KMS-11 (cell line): ENCODE measurements around the gene RAD51AP1.

Experiments
- H2AFZ ChIP-seq: fragments of 200-600 bp; sonication (generic); 2 replicates; pipeline ENCODE4 v1.6.1; 2016; ENCODE audit warnings: antibody characterized with exemption, mixed run types, low read depth
- H3K27ac ChIP-seq: fragments of 200-600 bp; sonication (generic); 2 replicates; pipeline ENCODE4 v1.6.1; 2016; ENCODE audit warnings: mild to moderate bottlenecking, mixed run types
- H3K27me3 ChIP-seq: fragments of 200-600 bp; sonication (generic); 2 replicates; pipeline ENCODE4 v1.6.1; 2017; ENCODE audit warnings: mild to moderate bottlenecking, low read depth, mixed run types, moderate library complexity; ENCODE audit not compliant: insufficient read depth
- H3K36me3 ChIP-seq: fragments of 200-600 bp; sonication (generic); 2 replicates; pipeline ENCODE4 v1.6.1; 2017; ENCODE audit warnings: mild to moderate bottlenecking, mixed run types; ENCODE audit not compliant: insufficient read depth
- H3K4me1 ChIP-seq: fragments of 200-600 bp; sonication (generic); 2 replicates; pipeline ENCODE4 v1.6.1; 2016; ENCODE audit warnings: mild to moderate bottlenecking, low read depth, mixed run types; ENCODE audit not compliant: poor library complexity, severe bottlenecking
- H3K4me2 ChIP-seq: fragments of 200-600 bp; sonication (generic); 2 replicates; pipeline ENCODE4 v1.7.0; 2016; ENCODE audit warnings: mild to moderate bottlenecking, mixed run types
- H3K4me3 ChIP-seq: fragments of 200-600 bp; sonication (generic); IDR thresholded peaks from 2 replicates; pipeline ENCODE4 v1.6.1; 2017; ENCODE audit warnings: low read depth, low read length, mixed read lengths; ENCODE audit not compliant: insufficient read depth
- H3K79me2 ChIP-seq: fragments of 200-600 bp; sonication (generic); 2 replicates; pipeline ENCODE4 v1.6.1; 2016; ENCODE audit warnings: low read depth, mixed run types; ENCODE audit not compliant: insufficient read depth
- H3K9ac ChIP-seq: fragments of 200-600 bp; sonication (generic); 2 replicates; pipeline ENCODE4 v1.6.1; 2016; ENCODE audit warnings: mild to moderate bottlenecking, mixed run types
- H4K20me1 ChIP-seq: fragments of 200-600 bp; sonication (generic); 2 replicates; pipeline ENCODE4 v1.6.1; 2016; ENCODE audit warnings: mild to moderate bottlenecking, mixed run types; ENCODE audit not compliant: insufficient read depth
- TF ChIP-seq, protein P1 (sequence below): fragments of 200-600 bp; sonication (generic); conservative IDR thresholded peaks from 2 replicates; pipeline ENCODE4 v1.6.1; 2017; ENCODE audit warnings: low read depth, mild to moderate bottlenecking, antibody characterized with exemption, low read length, moderate library complexity, mixed read lengths

Gene RAD51AP1

GRCh38 chr12:4555804-4556203 lies 17.1 kb downstream of the RAD51AP1 start:
- Histone ChIP-seq H3K4me2 (no peak overlapping the region), H3K36me3 (no peaks in the 10 kb centered on the region)

GRCh38 chr12:4556735-4557530 lies 18.2 kb downstream of the RAD51AP1 start:
- Histone ChIP-seq H3K79me2 (no peaks in the 10 kb centered on the region), H3K9ac (no peak overlapping the region), H3K27me3 (no peaks in the 10 kb centered on the region), H3K4me3 (no peak overlapping the region), H2AFZ (no peak overlapping the region), H4K20me1 (no peaks in the 10 kb centered on the region), H3K4me1 (no peaks in the 10 kb centered on the region), H3K36me3 (no peaks in the 10 kb centered on the region), H3K4me2 (no peak overlapping the region), H3K27ac (no peak overlapping the region)
- TF ChIP-seq, protein P1, sequence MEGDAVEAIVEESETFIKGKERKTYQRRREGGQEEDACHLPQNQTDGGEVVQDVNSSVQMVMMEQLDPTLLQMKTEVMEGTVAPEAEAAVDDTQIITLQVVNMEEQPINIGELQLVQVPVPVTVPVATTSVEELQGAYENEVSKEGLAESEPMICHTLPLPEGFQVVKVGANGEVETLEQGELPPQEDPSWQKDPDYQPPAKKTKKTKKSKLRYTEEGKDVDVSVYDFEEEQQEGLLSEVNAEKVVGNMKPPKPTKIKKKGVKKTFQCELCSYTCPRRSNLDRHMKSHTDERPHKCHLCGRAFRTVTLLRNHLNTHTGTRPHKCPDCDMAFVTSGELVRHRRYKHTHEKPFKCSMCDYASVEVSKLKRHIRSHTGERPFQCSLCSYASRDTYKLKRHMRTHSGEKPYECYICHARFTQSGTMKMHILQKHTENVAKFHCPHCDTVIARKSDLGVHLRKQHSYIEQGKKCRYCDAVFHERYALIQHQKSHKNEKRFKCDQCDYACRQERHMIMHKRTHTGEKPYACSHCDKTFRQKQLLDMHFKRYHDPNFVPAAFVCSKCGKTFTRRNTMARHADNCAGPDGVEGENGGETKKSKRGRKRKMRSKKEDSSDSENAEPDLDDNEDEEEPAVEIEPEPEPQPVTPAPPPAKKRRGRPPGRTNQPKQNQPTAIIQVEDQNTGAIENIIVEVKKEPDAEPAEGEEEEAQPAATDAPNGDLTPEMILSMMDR: no peak

More at GRCh38 chr12:4555804-4556203, 17.1 kb downstream of the RAD51AP1 start:
- H3K27me3 ChIP-seq: no peaks in the 10 kb centered on the region
- no peaks in the 10 kb centered on the region for H4K20me1 ChIP-seq
- no peaks in the 10 kb centered on the region for H3K79me2 ChIP-seq
- TF ChIP-seq, protein P1: no peak
- H3K9ac ChIP-seq: no peak overlapping the region
- no peak overlapping the region for H3K27ac ChIP-seq
- H3K4me1 ChIP-seq: no peaks in the 10 kb centered on the region
- no peak overlapping the region for H3K4me3 ChIP-seq
- H2AFZ ChIP-seq: no peak overlapping the region

DNA sequence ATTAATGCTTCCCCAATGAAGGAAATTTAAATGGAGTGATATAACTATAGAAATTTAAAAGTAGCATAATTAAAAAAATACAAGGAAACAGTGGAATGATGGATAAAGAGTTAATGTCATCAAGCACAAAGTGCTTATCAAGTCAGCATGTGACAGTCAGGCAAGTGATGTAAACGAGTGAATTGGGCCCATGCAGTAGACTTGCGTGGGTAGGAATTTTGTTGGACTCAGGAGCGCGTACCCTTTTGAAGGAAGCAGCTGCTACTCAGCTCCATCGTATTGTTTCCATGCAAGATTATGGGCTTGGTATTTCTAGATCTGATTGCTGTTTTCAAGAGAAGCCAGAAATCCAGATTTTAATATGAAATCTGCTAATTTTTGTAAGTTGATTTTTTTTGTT lies 18.9 kb downstream of the RAD51AP1 start:
- H3K4me3 ChIP-seq: no peak overlapping the region
- no peaks in the 10 kb centered on the region for H4K20me1 ChIP-seq
- H3K4me1 ChIP-seq: no peaks in the 10 kb centered on the region
- no peak overlapping the region for H3K9ac ChIP-seq
- no peak overlapping the region for H3K4me2 ChIP-seq
- no peaks in the 10 kb centered on the region for H3K27me3 ChIP-seq
- H2AFZ ChIP-seq: no peak overlapping the region
- no peaks in the 10 kb centered on the region for H3K36me3 ChIP-seq
- TF ChIP-seq, protein P1: no peak
- H3K27ac ChIP-seq: no peak overlapping the region
- H3K79me2 ChIP-seq: no peaks in the 10 kb centered on the region

GRCh38 chr12:4558171-4558570 lies 19.5 kb downstream of the RAD51AP1 start:
- no peaks in the 10 kb centered on the region for H4K20me1 ChIP-seq
- H3K4me2 ChIP-seq: no peak overlapping the region
- no peak overlapping the region for H3K9ac ChIP-seq
- no peaks in the 10 kb centered on the region for H3K36me3 ChIP-seq
- no peaks in the 10 kb centered on the region for H3K4me1 ChIP-seq
- no peaks in the 10 kb centered on the region for H3K79me2 ChIP-seq
- no peaks in the 10 kb centered on the region for H3K27me3 ChIP-seq
- H2AFZ ChIP-seq: no peak overlapping the region
- TF ChIP-seq, protein P1: no peak
- no peak overlapping the region for H3K27ac ChIP-seq
- H3K4me3 ChIP-seq: no peak overlapping the region
